ENCODE results near the gene DDIT4.
"Not testable (repeated sequence)": the region's sequence is repeated elsewhere in the genome, so short reads cannot be mapped to it uniquely, and the experiment has no call there.

Gene DDIT4

DNA sequence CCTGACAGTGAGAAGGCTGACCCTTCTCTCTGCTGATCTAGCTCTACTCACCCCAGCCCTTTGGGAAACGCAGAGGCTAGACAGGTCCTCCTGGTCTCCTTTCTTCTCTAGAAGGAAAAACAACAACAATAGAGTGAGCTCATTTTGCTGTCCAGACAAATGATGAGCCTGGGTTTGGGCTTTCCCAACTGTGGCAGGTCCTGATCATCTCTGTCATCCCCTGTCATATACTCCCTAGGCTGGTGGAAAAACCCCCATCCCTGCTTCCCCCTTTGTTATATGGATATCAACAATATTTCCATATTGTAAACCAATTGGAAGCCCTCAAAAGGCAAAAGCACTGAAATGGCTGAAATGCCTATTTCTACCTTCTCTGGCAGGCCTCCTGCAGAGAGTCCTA lies 9.2 kb upstream of the DDIT4 start:
- no peaks in the 10 kb centered on the region for H3K27me3 ChIP-seq (ENCODE audit: insufficient read depth, insufficient read length)
- H3K9me3 ChIP-seq (ENCODE audit: insufficient read depth, low read length) = no peaks in the 10 kb centered on the region
- H3K4me1 ChIP-seq (ENCODE audit: insufficient read depth, insufficient read length) = peaks cover 8% of the 10 kb centered on the region
- DNase-seq (ENCODE audit: low read depth, low spot score) = no peak
- TF ChIP-seq ZNF274 (IDR thresholded peaks at IDR 0.05; ENCODE audit: low read depth, low read length) = no peak
- TF ChIP-seq SUZ12 (IDR thresholded peaks at IDR 0.05; ENCODE audit: extremely low read depth, insufficient read depth, insufficient read length) = no peak
- TF ChIP-seq YY1 (IDR thresholded peaks at IDR 0.05; ENCODE audit: insufficient read depth, insufficient read length) = no peak
- no peaks in the 10 kb centered on the region for H3K36me3 ChIP-seq (ENCODE audit: insufficient read depth, insufficient read length, low read length)
- no peak overlapping the region for H3K4me3 ChIP-seq (ENCODE audit: insufficient read length, low read depth)
- H3K9ac ChIP-seq (ENCODE audit: insufficient read length, low read depth) = no peak overlapping the region

GRCh38 chr10:72265508-72265907 lies 8.2 kb upstream of the DDIT4 start:
- Histone ChIP-seq H3K9me3 (ENCODE audit: insufficient read depth, low read length) (no peaks in the 10 kb centered on the region), H3K36me3 (ENCODE audit: insufficient read depth, insufficient read length, low read length) (no peaks in the 10 kb centered on the region), H3K27me3 (ENCODE audit: insufficient read depth, insufficient read length) (no peaks in the 10 kb centered on the region), H3K9ac (ENCODE audit: insufficient read length, low read depth) (peak overlapping the region; percentile 39), H3K4me3 (ENCODE audit: insufficient read length, low read depth) (no peak overlapping the region), H3K4me1 (ENCODE audit: insufficient read depth, insufficient read length) (peaks cover 3% of the 10 kb centered on the region)
- DNase-seq (ENCODE audit: low read depth, low spot score) = no peak
- TF ChIP-seq ZNF274 (IDR thresholded peaks at IDR 0.05; ENCODE audit: low read depth, low read length) (no peak), SUZ12 (IDR thresholded peaks at IDR 0.05; ENCODE audit: extremely low read depth, insufficient read depth, insufficient read length) (no peak), YY1 (IDR thresholded peaks at IDR 0.05; ENCODE audit: insufficient read depth, insufficient read length) (no peak)

GRCh38 chr10:72265990-72266865 lies 7.5 kb upstream of the DDIT4 start:
- Histone ChIP-seq H3K9me3 (ENCODE audit: insufficient read depth, low read length) (no peaks in the 10 kb centered on the region), H3K36me3 (ENCODE audit: insufficient read depth, insufficient read length, low read length) (no peaks in the 10 kb centered on the region), H3K4me1 (ENCODE audit: insufficient read depth, insufficient read length) (peaks cover 6% of the 10 kb centered on the region), H3K9ac (ENCODE audit: insufficient read length, low read depth) (peak overlapping the region; percentile 39), H3K4me3 (ENCODE audit: insufficient read length, low read depth) (no peak overlapping the region), H3K27me3 (ENCODE audit: insufficient read depth, insufficient read length) (no peaks in the 10 kb centered on the region)
- DNase-seq (ENCODE audit: low read depth, low spot score) = no peak
- TF ChIP-seq YY1 (IDR thresholded peaks at IDR 0.05; ENCODE audit: insufficient read depth, insufficient read length) (no peak), ZNF274 (IDR thresholded peaks at IDR 0.05; ENCODE audit: low read depth, low read length) (no peak), SUZ12 (IDR thresholded peaks at IDR 0.05; ENCODE audit: extremely low read depth, insufficient read depth, insufficient read length) (no peak)

DNA sequence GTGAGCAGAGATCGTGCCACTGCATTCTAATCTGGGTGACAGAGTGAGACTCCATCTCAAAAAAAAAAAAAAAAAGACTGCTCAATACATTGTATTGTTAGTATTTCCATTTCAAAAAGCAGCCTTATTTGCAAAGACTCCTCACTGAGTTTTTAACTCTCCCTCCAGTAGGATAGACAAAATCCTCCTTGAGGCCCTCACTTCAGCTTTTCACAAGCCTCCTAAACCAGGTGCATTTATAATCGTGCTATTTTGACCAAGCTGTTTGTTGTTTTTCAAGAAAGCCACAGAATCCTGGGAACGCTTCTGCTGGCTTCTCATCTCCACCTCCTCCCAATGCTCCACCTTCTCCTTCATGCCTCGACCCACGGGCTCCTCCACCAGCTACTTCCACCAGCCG lies 6.3 kb upstream of the DDIT4 start:
- H3K4me1 ChIP-seq (ENCODE audit: insufficient read depth, insufficient read length) = peaks cover 6% of the 10 kb centered on the region
- TF ChIP-seq ZNF274 (IDR thresholded peaks at IDR 0.05; ENCODE audit: low read depth, low read length) = no peak
- TF ChIP-seq YY1 (IDR thresholded peaks at IDR 0.05; ENCODE audit: insufficient read depth, insufficient read length) = no peak
- TF ChIP-seq SUZ12 (IDR thresholded peaks at IDR 0.05; ENCODE audit: extremely low read depth, insufficient read depth, insufficient read length) = no peak
- H3K4me3 ChIP-seq (ENCODE audit: insufficient read length, low read depth) = no peak overlapping the region
- DNase-seq (ENCODE audit: low read depth, low spot score) = no peak
- H3K9me3 ChIP-seq (ENCODE audit: insufficient read depth, low read length) = no peaks in the 10 kb centered on the region
- H3K36me3 ChIP-seq (ENCODE audit: insufficient read depth, insufficient read length, low read length) = no peaks in the 10 kb centered on the region
- H3K9ac ChIP-seq (ENCODE audit: insufficient read length, low read depth) = peak overlapping the region; percentile 72
- H3K27me3 ChIP-seq (ENCODE audit: insufficient read depth, insufficient read length) = no peaks in the 10 kb centered on the region

DNA sequence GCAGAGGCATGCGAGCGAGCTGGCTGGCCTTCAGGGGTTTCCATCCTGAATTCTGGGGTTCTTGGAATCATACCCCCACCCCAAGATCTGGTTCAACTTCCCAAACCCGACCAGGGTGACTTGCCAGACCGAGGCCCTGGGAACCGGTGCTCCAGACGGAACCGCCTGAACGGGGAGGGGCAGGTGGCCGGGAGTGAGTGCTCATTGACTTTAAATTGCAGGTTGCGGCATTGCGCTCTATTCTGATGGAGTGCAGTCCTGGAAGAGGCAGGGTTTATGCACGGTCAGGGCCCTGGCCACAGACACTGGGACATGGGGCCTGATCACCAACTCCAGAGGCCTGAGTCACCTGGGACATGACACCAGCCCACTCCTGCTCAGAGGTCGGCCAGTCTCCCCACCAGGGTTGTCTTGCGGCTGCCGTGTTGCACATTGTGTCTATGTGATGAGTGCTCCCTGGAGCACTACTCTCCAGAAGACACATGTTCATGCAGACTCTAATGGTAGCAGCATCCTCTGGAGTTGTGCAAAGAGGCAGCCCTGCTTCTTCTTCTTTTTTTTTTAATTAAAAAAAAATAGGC lies 5.8 kb upstream of the DDIT4 start:
- H3K27me3 ChIP-seq (ENCODE audit: insufficient read depth, insufficient read length) = no peaks in the 10 kb centered on the region
- H3K36me3 ChIP-seq (ENCODE audit: insufficient read depth, insufficient read length, low read length) = no peaks in the 10 kb centered on the region
- H3K4me3 ChIP-seq (ENCODE audit: insufficient read length, low read depth) = peak overlapping the region; percentile 9
- peak overlapping the region; percentile 72 for H3K9ac ChIP-seq (ENCODE audit: insufficient read length, low read depth)
- peaks cover 6% of the 10 kb centered on the region for H3K4me1 ChIP-seq (ENCODE audit: insufficient read depth, insufficient read length)
- TF ChIP-seq YY1 (IDR thresholded peaks at IDR 0.05; ENCODE audit: insufficient read depth, insufficient read length) (no peak), SUZ12 (IDR thresholded peaks at IDR 0.05; ENCODE audit: extremely low read depth, insufficient read depth, insufficient read length) (no peak), ZNF274 (IDR thresholded peaks at IDR 0.05; ENCODE audit: low read depth, low read length) (no peak)
- no peak for DNase-seq (ENCODE audit: low read depth, low spot score)
- H3K9me3 ChIP-seq (ENCODE audit: insufficient read depth, low read length) = no peaks in the 10 kb centered on the region

DNA sequence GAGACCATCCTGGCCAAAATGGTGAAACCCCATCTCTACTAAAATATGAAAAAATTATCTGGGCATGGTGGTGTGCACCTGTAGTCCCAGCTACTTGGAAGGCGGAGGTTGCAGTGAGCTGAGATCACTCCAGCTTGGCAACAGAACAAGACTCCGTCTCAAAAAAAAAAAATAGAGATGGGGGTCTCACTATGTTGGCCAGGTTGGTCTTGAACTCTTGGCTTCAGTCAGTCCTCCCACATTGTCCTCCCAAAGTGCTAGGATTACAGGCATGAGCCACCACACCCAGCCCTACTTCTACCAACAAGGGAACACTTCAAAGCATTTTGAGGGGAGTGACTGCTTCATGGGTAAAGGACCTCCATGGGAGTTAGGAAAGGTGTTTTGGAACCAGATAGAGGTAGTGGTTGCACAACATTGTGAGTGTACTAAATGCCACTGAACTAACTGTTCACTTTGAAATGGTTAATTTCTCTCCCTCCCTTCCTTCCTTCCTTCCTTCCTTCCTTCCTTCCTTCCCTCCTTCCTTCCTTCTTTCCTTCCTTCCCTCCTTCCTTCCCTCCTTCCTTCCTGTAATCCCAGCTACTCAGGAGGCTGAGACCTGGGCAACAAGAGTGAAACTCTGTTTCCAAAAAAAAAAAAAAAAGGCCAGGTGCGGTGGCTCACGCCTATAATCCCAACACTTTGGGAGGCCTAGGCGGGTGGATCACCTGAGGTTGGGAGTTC lies 5.1 kb upstream of the DDIT4 start:
- not testable (repeated sequence) for H3K9me3 ChIP-seq (ENCODE audit: insufficient read depth, low read length); H3K9ac ChIP-seq (ENCODE audit: insufficient read length, low read depth); H3K4me1 ChIP-seq (ENCODE audit: insufficient read depth, insufficient read length); H3K4me3 ChIP-seq (ENCODE audit: insufficient read length, low read depth); H3K27me3 ChIP-seq (ENCODE audit: insufficient read depth, insufficient read length); H3K36me3 ChIP-seq (ENCODE audit: insufficient read depth, insufficient read length, low read length); DNase-seq (ENCODE audit: low read depth, low spot score)

Data from NT2/D1 (cell line).